ENCODE data around the gene INAVA. TPM values are rescaled to one million over a fixed set of nuclear protein-coding genes. Genes with fewer than 3 reads are reported as not detected.

Gene INAVA
- total RNA-seq, 1 experiment from 2014 or later = 36.8 TPM

- no peak overlapping the region for H3K27ac ChIP-seq (ENCODE audit: insufficient read length, low read depth, low read length)
- no peak overlapping the region for H2BK12ac ChIP-seq (ENCODE audit: insufficient read length, low read depth, low read length)
- Mint-ChIP-seq H3K27ac (peak overlapping the region in 1 of 3 experiments; percentile 15; a peak in 2 of 7 replicates), H3K4me3 (no peak overlapping the region), H3K27me3 (ENCODE audit: low read depth) (peaks cover 2% of the 10 kb centered on the region; the same call in 1 of the 2 replicates), H3K9me3 (no peaks in the 10 kb centered on the region), H3K36me3 (ENCODE audit: insufficient read depth in 1 of 3, low read depth in 3 of 3) (no peaks in the 10 kb centered on the region), H3K4me1 (peaks cover 15 to 27% of the 10 kb centered on the region in 2 experiments)
- no peak overlapping the region for H3K14ac ChIP-seq (ENCODE audit: insufficient read depth, low read length)
- H3T11ph ChIP-seq (ENCODE audit: low read length) = no peak overlapping the region
- WGBS (ENCODE audit: extremely low coverage, insufficient read length, low lambda C conversion rate) = no CpG with 5 or more reads among the region's 9 CpGs
- no peak overlapping the region for H4K8ac ChIP-seq (replicated peaks; ENCODE audit: insufficient read length, low read depth, low read length)
- no peaks in the 10 kb centered on the region for H4K20me1 ChIP-seq (ENCODE audit: control insufficient read depth, insufficient read depth, insufficient read length)
- H3K23me2 ChIP-seq (ENCODE audit: insufficient read length, low read depth, low read length, poor library complexity, severe bottlenecking) = no peaks in the 10 kb centered on the region
- no peak overlapping the region for H3K56ac ChIP-seq (ENCODE audit: insufficient read length, low read depth, low read length)
- H4K91ac ChIP-seq (ENCODE audit: insufficient read length, low read depth, low read length) = no peak overlapping the region
- TF ChIP-seq, protein P1, sequence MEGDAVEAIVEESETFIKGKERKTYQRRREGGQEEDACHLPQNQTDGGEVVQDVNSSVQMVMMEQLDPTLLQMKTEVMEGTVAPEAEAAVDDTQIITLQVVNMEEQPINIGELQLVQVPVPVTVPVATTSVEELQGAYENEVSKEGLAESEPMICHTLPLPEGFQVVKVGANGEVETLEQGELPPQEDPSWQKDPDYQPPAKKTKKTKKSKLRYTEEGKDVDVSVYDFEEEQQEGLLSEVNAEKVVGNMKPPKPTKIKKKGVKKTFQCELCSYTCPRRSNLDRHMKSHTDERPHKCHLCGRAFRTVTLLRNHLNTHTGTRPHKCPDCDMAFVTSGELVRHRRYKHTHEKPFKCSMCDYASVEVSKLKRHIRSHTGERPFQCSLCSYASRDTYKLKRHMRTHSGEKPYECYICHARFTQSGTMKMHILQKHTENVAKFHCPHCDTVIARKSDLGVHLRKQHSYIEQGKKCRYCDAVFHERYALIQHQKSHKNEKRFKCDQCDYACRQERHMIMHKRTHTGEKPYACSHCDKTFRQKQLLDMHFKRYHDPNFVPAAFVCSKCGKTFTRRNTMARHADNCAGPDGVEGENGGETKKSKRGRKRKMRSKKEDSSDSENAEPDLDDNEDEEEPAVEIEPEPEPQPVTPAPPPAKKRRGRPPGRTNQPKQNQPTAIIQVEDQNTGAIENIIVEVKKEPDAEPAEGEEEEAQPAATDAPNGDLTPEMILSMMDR (conservative IDR thresholded peaks at IDR 0.05) = no peak
- peaks cover 3% of the 10 kb centered on the region; the same call in 1 of the 2 replicates for H3K4me1 ChIP-seq (ENCODE audit: insufficient read depth, low read length)
- no peak overlapping the region for H2AFZ ChIP-seq (ENCODE audit: low read length)
- H2BK5ac ChIP-seq (ENCODE audit: insufficient read length, low read length) = no peak overlapping the region
- H3K27me3 ChIP-seq (ENCODE audit: insufficient read depth, low read length) = no peaks in the 10 kb centered on the region
- H3K79me2 ChIP-seq (ENCODE audit: insufficient read depth, low read length) = no peaks in the 10 kb centered on the region
- H2BK15ac ChIP-seq (ENCODE audit: low read depth, low read length) = no peak overlapping the region
- H3K4ac ChIP-seq (ENCODE audit: low read depth, low read length) = no peak overlapping the region
- no peak overlapping the region for H2BK120ac ChIP-seq (ENCODE audit: low read depth, low read length, poor library complexity, severe bottlenecking)
- H4K5ac ChIP-seq (ENCODE audit: insufficient read length, low read depth, low read length) = no peak overlapping the region
- H3K79me1 ChIP-seq (ENCODE audit: insufficient read depth, low read depth, low read length, poor library complexity, severe bottlenecking) = no peaks in the 10 kb centered on the region
- no peak overlapping the region for H2BK20ac ChIP-seq (ENCODE audit: low read depth, low read length, poor library complexity, severe bottlenecking)
- no peak overlapping the region for H3K4me2 ChIP-seq (ENCODE audit: insufficient read depth, insufficient read length, low read length)
- H2AK5ac ChIP-seq (ENCODE audit: insufficient read length, low read length) = no peak overlapping the region
- DNase-seq = no peak
- no peak overlapping the region for H3K18ac ChIP-seq (ENCODE audit: insufficient read length, low read depth, low read length)
- no peak overlapping the region for H3K23ac ChIP-seq (ENCODE audit: insufficient read length, low read depth, low read length)
- H3K9me3 ChIP-seq (ENCODE audit: control insufficient read depth, low read depth, low read length) = no peaks in the 10 kb centered on the region
- H3K9ac ChIP-seq (ENCODE audit: extremely low read depth, insufficient read length, low read length) = no peak overlapping the region
Observed at GRCh38 chr1:200921571-200922110, 26.9 kb downstream of the INAVA start.

Measured in H9 (cell line).